Left lung (tissue), 10 donors: Measurements from ENCODE around the gene SCG5. TPM values are rescaled to one million over a fixed set of nuclear protein-coding genes. Genes with fewer than 3 reads are reported as not detected.

Experiments
- ATAC-seq: fragments of 200-7000 bp; cut with Tn5 transposase; one replicate; pipeline ENCODE4 v1.9.1; 2020; ENCODE audit warnings: moderate library complexity
- DNase-seq, 4 donors: peaks; one replicate each; pipeline ENCODE4 v3.0.0-alpha.2; 2013 to 2020
- H3K27ac ChIP-seq, 2 donors: fragments of 200-600 bp; sonication (generic) in 1 of 2; one replicate each; pipeline versions ENCODE4 v1.5.0 to v1.8.0; 2020 to 2021
- H3K27me3 ChIP-seq, 2 donors: fragments of 200-600 bp; sonication (generic) in 1 of 2; one replicate each; pipeline versions ENCODE4 v1.5.0 to v1.8.0; 2020 to 2021
- H3K36me3 ChIP-seq, 2 donors: fragments of 200-600 bp; sonication (generic) in 1 of 2; one replicate each; pipeline versions ENCODE4 v1.5.0 to v1.8.0; 2020 to 2021
- H3K4me1 ChIP-seq, 2 donors: fragments of 200-600 bp; one replicate each; pipeline ENCODE4 v1.8.0; 2021
- H3K4me3 ChIP-seq, 2 donors: fragments of 200-600 bp; sonication (generic) in 1 of 2; one replicate each; pipeline versions ENCODE4 v1.5.0 to v1.8.0; 2020 to 2021; ENCODE audit warnings: mild to moderate bottlenecking in 1 of 2
- H3K9me3 ChIP-seq, 2 donors: fragments of 200-600 bp; sonication (generic) in 1 of 2; one replicate each; pipeline versions ENCODE4 v1.5.0 to v1.8.0; 2020 to 2021
- intact Hi-C, 2 donors: fragments of 100-400 bp; cut with DNase I; formaldehyde crosslinking; loops; one replicate each; pipeline versions ENCODE4 v1.11.2 to v1.14.2; 2022
- polyA plus RNA-seq, 6 donors: library from polyadenylated mRNA; unstranded; fragments of 120-200 nt; gene quantifications; one replicate each; pipeline ENCODE4 v1.2.1, GENCODE V29; 2013; ENCODE audit not compliant: insufficient read length in 6 of 6
- total RNA-seq, 2 donors: library from RNA; stranded (reverse); fragmentation: NEBNext Ultra II Directional; extraction: Animal tissue kit (Norgen Biotek cat#: 25700); gene quantifications; one replicate each; pipeline ENCODE4 v1.2.1, GENCODE V29; 2021
- TF ChIP-seq, protein P1 (sequence below), 2 donors: fragments of 200-600 bp; sonication (generic) in 1 of 2; IDR thresholded peaks; one replicate each; pipeline versions ENCODE4 v1.5.0 to v1.8.0; 2021; ENCODE audit warnings: antibody characterized with exemption in 2 of 2
- donor health status: DM: no; HTN: yes; CAD: no.
- donor health status: DM: no; HTN: no; CAD: no.

SCG5 gene
- total and polyA plus RNA-seq, 8 donors, result 0.73 to 12.7 (median 7.7) TPM

DNA sequence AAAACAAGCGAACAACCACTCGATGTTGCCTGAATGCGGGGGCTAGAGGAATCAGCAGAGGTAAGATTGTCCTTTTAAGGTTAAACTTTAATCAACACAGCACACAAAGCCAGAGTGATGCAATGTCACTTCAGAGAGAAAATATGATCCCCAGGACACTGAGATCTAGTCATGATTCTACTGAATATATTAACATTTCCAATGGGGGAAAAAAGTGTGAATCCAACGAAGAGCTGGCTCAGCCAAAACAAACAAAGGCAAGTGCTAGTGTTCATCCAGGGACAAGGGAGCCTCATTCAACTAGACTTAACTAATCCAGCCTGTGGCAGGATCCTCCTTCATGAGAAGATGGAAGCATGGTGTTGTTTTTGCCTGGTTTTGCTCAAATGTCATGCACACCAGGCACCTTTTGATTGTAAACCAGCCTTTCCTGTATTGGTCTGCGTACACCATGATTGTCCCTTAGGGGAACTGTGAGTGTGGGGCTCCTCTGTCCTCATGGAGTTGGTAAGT, 35.8 kb downstream of the SCG5 start:
- Histone ChIP-seq H3K27ac (no peak overlapping the region), H3K27me3 (no peaks in the 10 kb centered on the region)

DNA sequence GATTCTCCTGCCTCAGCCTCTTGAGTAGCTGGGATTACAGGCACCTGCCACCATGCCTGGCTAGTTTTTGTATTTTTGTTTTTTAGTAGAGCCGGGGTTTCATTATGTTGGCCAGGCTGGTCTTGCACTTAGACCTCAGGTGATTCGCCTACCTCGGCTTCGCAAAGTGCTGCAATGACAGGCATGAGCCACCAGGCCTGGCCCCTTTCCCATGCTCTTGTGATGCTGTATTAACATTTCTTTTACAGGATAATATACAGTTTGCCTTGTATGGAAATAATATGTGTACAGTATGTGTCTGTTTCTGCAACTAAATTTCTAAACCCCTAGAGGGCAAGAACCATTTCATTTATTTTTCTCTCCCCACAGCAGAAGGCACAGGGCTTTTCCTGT, 37.8 kb downstream of the SCG5 start:
- no peak for DNase-seq

More for the DNA sequence above, 35.8 kb downstream of the SCG5 start:
- H3K9me3 ChIP-seq, result no peaks in the 10 kb centered on the region
- intact Hi-C loops, result no loop called here
- H3K4me1 ChIP-seq, result peaks cover 0 to 4% of the 10 kb centered on the region in 2 donors
- ATAC-seq (peak; percentile 16), DNase-seq (no peak)
- H3K36me3 ChIP-seq, result no peaks in the 10 kb centered on the region
- TF ChIP-seq, protein P1, sequence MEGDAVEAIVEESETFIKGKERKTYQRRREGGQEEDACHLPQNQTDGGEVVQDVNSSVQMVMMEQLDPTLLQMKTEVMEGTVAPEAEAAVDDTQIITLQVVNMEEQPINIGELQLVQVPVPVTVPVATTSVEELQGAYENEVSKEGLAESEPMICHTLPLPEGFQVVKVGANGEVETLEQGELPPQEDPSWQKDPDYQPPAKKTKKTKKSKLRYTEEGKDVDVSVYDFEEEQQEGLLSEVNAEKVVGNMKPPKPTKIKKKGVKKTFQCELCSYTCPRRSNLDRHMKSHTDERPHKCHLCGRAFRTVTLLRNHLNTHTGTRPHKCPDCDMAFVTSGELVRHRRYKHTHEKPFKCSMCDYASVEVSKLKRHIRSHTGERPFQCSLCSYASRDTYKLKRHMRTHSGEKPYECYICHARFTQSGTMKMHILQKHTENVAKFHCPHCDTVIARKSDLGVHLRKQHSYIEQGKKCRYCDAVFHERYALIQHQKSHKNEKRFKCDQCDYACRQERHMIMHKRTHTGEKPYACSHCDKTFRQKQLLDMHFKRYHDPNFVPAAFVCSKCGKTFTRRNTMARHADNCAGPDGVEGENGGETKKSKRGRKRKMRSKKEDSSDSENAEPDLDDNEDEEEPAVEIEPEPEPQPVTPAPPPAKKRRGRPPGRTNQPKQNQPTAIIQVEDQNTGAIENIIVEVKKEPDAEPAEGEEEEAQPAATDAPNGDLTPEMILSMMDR (IDR thresholded peaks at IDR 0.05), result no peak
- no peak overlapping the region for H3K4me3 ChIP-seq

DNA sequence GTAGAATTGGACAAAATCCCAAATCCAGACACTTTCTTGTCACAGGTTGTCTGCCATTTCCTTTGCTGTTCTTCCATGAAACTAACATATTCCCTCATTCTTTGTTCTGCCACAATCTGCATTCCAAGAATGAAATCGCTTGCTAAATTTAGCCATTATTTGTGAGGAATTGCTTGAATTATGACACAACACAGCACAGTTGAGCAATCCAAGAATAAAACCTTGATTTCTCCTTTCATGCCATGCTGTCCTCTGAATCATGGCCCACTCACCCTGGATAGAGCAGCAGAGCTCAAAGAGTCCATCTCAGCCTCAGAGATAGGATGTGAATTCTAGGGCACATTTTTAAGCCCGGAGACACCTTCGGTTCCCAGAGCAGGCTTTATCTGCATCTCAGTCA, 41.1 kb downstream of the SCG5 start:
- Histone ChIP-seq H3K27ac (no peak overlapping the region), H3K4me1 (peaks cover 0 to 6% of the 10 kb centered on the region in 2 donors), H3K4me3 (no peak overlapping the region), H3K36me3 (no peaks in the 10 kb centered on the region), H3K9me3 (no peaks in the 10 kb centered on the region), H3K27me3 (no peaks in the 10 kb centered on the region)
- TF ChIP-seq, protein P1 (IDR thresholded peaks at IDR 0.05), result no peak
- ATAC-seq (peak; percentile 42), DNase-seq (no peak)
- intact Hi-C loops, result no loop called here

More for the DNA sequence above, 37.8 kb downstream of the SCG5 start:
- H3K27ac ChIP-seq, result no peak overlapping the region
- intact Hi-C loops, result no loop called here
- no peaks in the 10 kb centered on the region for H3K9me3 ChIP-seq
- H3K4me3 ChIP-seq, result no peak overlapping the region
- TF ChIP-seq, protein P1 (IDR thresholded peaks at IDR 0.05), result no peak
- H3K4me1 ChIP-seq, result peaks cover 0 to 10% of the 10 kb centered on the region in 2 donors
- no peak for ATAC-seq
- H3K36me3 ChIP-seq, result no peaks in the 10 kb centered on the region
- no peaks in the 10 kb centered on the region for H3K27me3 ChIP-seq

DNA sequence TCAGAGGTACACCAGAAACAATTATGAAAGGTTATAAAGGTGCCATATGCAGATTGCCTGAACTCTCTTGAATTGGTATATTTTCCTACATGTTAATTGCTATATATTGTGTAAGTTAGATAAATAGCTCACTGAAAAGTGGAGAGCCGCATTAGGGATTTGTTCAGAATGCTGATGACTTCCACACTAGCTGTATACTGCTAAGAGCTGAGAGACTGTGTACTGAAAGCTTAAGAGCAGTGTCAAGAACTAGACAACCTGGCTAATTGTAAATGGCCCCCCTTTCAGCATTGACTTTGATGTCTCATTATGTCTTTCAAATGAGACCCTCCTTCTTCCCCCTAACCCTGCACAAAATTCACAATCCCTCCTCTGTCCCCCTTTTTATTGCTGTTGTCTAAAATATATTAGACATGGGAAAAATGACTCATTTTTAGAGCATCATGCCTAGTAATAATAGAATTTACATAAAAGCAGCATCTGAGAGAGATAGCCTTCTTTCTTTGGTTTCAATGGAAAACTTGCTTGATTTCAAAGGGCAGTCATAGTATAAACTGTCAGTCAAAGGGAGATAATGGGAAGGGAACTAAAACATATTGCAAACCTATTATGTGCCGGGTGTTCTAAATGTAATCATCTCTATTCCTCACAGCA, 41.6 kb downstream of the SCG5 start:
- no peaks in the 10 kb centered on the region for H3K27me3 ChIP-seq
- peaks cover 0 to 6% of the 10 kb centered on the region in 2 donors for H3K4me1 ChIP-seq
- no peak overlapping the region for H3K27ac ChIP-seq
- no peak for DNase-seq
- ATAC-seq, result no peak
- H3K9me3 ChIP-seq, result no peaks in the 10 kb centered on the region
- H3K36me3 ChIP-seq, result no peaks in the 10 kb centered on the region
- intact Hi-C loops, result no loop called here
- H3K4me3 ChIP-seq, result no peak overlapping the region
- TF ChIP-seq, protein P1 (IDR thresholded peaks at IDR 0.05), result no peak

GRCh38 chr15:32683906-32684584, 42.5 kb downstream of the SCG5 start:
- ATAC-seq, result peak; percentile 73
- intact Hi-C loops, result no loop called here
- peak in 1 of 4 donors; percentile 46 for DNase-seq
- Histone ChIP-seq H3K36me3 (no peaks in the 10 kb centered on the region), H3K4me1 (peaks cover 0 to 6% of the 10 kb centered on the region in 2 donors), H3K27me3 (no peaks in the 10 kb centered on the region), H3K4me3 (no peak overlapping the region), H3K27ac (no peak overlapping the region), H3K9me3 (no peaks in the 10 kb centered on the region)
- TF ChIP-seq, protein P1 (IDR thresholded peaks at IDR 0.05), result no peak
